GM21576 (cell line): ENCODE data around the gene PPP1R1C.

ENCODE experiments used
- ATAC-seq: cut with Tn5 transposase; IDR thresholded peaks from one replicate; pipeline ENCODE4 v1.9.1; 2021; ENCODE audit warnings: mild to moderate bottlenecking, moderate library complexity; ENCODE audit not compliant: unreplicated experiment

Gene PPP1R1C

DNA sequence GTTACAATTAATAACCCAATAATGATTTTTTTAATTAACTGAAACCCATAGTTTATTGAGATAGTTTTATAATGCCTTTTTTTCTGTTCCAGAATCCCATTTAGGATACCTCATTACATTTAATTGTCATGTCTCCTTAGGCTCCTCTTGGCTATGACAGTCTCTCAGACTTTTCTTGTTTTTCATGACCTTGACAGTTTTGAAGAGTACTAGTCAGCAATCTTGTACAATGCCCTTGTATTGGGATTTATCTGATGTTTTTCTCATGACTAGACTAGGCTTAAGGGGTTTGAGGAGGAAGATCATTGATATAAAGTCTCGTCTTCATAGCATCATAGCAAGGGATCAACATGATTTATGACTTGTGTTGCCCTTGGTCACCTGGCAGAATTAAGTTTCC lies 72.4 kb downstream of the PPP1R1C start:
- ATAC-seq: no peak

DNA sequence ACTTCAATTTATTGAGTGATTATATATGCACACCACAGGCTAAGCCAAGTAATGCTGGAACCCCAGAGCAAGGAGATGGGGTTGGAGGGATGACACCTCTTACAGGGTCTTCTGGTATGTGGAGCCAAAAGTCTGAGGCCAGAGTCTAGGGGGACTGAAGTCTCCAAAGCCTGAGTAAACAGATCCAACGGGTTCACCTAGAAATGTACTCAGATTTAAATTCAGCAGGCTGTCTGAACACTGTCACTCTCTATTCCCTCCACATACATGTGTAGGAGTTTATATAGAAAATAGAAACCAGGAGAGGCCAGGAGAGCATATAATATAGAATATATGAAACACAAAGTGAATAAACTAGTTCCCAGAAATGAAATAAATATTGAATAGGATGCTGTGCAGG lies 76.1 kb downstream of the PPP1R1C start:
- no peak for ATAC-seq

DNA sequence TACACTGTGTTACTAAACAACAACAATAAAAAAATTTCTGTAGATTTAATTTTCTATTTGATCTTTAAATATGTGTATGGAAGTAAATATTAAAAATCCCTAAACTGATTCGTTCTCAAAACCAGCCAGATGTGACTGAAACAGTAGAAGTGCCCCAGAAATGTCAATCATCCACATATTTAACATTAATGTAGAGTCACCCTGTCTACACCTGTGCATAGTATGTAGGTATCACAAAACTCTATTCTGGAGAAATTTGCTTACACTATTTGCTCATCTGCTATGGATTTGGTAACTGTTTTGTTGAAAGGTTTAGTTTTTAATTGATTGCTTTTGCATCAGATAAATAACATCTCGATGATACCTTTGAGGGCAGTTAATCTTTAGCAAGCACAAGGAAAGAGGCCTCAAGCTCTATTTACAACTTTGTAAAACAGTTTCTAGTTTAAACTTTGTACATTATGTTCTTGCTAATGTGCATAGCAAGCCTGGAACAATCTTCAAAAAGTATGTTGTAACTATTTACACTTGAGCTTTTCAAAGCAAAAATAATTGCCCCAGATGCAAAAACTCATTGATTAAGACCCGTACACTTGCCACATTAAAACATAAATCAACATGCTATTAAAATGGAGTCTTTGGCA lies 76.8 kb downstream of the PPP1R1C start:
- no peak for ATAC-seq

DNA sequence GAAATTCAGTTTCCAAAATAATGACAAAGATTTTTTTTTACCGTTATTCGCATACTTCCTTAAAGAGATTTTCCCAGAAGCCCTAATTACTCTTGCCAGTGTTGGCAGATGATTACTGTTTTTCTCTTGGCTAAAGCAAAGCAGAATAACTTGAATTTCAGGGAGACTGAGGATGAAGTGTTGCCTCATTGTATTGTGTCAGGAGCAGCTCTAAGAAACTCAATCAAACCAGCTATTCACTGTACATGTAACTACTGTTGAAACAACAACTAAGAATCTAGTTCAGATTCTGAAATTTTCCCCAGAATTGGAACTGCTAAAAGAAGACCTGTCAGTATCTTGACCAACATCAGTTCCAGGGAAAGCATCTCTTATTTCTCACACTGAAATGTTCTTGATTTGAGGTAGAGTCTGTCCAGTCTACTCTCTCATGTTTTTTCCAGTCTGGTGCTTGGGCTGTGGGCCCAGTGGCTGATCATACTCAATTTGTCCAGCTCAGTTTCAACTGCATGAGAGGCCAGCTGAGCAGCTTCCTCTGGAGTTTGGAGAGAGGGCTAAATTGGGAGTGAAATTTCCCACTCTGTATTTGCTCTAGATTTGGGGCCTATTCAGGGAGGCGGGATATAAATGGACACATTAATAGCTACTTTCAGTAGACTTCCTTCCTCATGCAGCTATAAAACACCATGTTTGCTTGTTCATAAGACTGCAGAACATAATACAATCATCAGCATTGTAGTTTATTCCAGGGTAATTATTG lies 78.5 kb downstream of the PPP1R1C start:
- ATAC-seq: no peak

DNA sequence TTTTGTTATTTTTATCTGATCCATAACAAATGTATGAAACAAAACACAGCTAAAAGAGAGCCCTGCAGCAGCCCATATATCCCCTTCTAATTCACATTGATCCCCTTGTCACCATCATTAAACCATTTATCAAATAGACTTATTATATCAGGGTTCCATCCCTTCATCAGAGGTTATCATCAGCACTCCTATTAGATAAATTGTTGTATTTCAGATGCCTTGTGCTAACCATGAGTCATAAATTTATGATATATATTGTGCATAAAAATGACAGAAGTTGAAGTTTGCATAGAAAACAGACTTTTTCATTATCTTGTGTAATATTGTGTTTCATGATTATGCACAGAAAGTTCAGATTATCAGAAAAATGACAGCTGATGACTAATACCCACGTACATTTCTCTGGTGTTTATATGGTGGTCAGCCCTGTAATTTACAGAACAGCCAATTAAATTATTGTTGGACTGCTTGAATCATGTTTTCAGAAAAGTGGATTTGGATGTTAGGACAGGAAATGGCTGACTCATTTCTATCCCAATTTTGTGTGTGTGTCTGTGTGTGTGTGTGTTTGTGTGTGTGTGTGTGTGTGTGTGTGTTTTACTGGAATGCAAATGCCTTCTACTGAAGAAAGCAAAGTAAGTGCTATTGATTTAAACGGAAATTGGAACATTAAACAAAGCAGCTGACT lies 80.9 kb downstream of the PPP1R1C start:
- no peak for ATAC-seq

DNA sequence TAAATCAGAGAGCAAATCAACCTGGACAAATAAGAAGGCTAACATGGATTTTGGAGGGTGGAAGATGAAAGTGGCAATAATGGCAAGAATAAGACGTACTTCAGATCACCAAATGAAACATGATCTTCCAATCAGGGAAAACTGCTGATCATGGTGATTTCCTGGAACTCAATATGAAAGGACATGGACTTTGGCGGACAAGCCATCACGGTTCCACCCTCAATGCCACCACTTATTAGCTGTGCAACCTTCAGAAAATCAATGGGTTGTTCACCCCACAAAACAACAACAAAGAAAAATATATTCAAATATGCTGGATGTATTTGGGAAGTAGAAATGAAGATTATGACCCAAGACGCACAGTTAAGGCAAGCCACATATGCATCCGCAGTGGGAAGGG lies 81.7 kb downstream of the PPP1R1C start:
- ATAC-seq: no peak

DNA sequence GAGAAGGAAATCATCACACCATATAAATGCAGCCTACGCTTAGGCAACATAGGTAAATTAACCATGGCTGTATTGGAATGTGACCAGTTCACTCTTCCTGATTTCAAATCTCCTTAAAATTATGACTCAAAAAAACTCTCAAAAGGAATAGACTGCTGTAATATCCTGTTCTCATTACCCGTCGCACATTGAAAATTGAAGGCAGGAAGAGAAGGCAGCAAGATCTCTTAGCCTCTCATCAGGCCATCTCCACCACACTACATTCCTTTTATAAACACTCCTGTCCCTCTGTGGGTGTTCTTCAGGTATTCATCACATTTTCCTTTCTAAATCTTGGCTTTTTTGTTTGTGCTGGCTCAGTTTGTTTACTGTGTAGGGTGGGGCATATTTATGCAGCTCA lies 83.2 kb downstream of the PPP1R1C start:
- ATAC-seq: no peak

DNA sequence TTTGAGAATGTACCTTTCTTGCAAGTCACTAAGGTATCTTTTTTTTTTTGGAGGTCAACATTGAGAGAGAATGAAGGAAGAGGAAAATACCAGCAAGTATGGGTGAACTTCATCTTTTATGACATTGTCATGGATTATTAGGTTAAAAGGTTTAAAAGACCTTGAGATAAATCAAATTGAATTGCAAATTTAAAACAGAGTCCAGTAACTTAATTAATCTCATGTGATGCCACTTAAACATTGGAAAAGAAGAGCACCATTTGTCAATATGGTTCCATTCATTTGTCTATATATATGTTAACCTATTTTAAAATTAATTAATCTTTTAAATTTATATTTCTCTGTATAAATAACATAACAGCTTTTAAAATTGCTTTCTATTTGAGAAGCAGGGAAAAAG lies 83.8 kb downstream of the PPP1R1C start:
- ATAC-seq: no peak

DNA sequence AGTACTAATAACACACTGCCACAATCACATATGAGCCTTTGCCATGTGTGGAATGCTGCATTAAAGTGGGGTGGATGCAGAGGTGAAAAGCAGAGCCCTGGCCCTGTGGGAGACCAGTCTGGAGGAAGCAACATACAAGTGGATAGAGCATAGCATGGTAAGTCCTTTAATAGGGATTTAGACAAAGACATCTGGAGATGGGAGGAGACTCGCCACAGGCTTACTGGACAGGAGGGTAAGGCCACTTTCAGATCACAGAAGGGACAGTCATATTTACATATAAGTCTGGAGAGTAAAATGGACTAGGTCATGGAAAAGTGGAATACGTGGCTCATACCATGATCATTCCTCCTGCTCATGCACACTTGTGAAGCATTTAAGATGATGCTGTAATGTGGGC lies 84.3 kb downstream of the PPP1R1C start:
- no peak for ATAC-seq

DNA sequence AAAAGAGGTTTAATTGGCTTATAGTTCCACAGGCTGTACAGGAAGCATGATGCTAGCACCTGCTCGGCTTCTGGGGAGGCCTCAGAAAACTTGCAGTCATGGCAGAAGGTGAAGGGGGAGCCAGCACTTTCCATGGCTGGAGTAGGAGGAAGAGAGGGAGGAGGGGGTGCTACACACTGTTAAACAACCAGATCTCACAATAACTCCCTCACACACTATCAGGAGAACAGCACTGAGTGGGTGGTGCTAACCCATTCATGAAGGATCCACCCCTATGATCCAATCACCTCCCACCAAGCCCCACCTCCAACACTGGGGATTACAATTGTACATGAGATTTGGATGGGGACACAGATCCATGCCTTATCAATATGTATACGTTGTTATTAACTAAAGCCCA lies 85.1 kb downstream of the PPP1R1C start:
- no peak for ATAC-seq

DNA sequence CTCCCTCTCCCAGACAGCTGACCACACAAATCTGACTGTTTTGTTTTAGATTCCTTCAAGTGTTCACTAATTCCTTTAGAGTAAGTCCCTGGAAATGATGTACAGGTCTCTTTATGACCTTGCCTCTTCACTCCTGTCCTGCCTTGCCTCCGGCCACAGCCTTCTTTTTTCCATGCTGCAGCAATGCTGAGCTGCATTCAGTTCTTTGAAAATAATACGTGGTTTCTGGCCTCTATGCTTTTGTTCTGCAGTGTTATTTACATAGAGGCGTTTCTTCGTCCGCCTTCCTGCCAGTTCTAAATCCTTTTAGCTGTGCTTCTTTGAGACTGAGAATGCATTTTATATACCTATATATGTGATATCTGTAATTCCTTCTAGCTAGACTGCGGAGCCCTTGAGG lies 87.2 kb downstream of the PPP1R1C start:
- ATAC-seq: no peak

DNA sequence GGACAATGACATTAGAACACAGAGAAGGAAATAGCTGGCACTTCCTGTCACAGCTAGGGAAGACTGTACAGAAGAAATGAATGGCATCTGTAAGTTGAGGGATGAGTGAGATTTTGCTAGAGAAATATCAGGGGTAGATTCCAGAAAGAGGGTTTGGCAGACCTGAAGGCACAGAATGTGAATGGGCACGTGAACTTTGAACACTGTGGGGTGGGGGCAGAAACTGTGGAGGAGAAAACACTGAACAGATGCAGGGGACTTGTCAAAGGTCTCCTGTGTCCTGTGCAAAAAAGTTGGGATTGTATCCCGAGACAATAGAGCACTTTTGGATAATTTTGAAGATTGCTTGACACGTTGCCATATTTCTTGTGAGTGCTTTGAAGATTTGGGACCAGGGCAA lies 88.0 kb downstream of the PPP1R1C start:
- ATAC-seq: no peak

DNA sequence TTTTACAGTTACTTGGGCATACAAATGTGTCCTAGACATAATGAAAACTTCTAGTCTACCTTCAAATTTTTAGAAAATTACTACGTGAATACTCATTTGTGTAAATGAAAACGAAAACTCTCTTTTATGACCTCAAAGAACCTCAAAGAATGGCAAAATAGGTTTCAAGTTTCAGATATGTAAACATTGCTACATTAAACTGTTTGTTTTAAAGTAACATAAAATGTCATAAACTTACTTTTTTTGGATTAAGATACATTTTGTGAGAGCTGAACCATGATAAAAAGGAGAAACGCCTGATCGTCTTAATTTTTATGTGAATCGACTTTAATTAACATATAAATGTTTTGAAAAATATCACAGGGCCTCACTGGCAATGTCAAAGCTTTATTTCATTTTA lies 91.4 kb downstream of the PPP1R1C start:
- no peak for ATAC-seq

DNA sequence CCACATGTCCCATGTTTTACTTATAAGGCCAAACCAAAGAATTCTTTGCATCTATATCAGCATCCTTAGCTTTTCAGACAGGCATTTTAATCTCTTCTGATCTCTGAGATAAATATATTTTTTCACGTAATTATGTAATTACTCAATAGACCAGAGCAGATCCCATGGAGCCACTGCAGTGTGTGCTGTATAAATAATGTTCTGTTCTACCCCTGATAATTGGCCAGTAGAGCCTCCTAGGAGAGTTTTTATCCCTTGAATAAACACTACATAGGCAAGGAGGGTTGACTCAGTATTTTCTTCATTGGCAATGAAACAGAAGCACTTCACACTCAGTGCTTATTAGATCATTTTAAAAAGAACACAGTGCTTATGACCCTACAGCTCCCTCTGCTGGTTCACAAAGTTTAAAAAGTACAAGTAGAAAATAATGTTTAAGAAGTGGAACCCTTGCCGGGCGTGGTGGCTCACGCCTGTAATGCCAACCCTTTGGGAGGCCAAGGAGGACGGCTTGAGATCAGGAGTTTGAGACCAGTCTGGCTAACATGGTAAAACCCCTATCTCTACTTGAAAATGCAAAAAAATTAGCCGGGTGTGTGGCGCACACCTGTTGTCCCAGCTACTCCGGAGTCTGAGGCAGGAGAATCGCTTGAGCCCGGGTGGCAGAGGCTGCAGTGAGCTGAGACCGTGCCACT lies 91.9 kb downstream of the PPP1R1C start:
- peak; percentile 74 for ATAC-seq

DNA sequence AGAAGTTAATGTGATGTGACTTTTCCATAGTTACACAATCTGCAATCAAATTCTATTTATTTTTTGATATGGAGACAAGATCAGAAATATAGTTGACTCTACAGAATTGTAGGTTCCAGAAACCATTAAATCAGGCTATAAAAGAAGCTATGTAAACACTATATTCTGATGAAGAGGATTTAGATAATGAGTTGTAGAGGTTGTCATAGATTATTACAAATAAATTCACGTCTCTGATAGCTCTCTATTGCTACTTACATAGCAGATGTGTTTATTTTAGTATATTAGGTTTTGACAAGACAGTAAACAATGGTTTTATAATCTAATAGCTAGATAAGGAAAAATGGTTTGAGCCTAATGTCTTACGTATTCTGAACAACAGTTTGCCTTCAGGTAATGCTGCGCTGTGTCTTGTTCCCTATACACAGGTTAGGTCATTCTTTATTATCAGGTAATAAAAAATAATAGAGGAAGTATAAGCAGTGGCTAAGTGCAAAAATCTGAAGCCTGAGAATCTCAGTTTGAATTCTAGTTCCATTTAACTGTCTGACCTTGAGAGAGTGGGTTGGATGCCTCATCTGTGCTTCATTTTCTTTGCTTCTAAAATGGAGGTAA lies 93.4 kb downstream of the PPP1R1C start:
- no peak for ATAC-seq

DNA sequence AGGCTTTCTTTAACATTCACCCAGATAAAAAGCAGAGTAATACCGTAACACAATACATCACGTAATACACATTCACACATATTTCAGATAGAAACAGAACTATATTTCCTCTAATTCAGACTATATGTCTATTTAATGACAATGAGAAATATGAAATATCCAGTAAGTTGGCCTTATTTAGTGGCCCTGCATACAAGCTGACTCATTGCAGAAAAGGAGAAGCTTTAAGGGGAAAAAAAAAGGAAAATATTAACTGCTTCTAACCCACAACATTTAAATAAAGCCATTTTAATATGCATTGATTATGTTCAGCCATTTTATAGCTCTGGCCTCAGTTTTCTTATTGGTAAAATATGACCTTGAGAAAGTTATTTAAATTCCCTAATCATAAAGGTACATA lies 94.8 kb downstream of the PPP1R1C start:
- ATAC-seq: no peak

DNA sequence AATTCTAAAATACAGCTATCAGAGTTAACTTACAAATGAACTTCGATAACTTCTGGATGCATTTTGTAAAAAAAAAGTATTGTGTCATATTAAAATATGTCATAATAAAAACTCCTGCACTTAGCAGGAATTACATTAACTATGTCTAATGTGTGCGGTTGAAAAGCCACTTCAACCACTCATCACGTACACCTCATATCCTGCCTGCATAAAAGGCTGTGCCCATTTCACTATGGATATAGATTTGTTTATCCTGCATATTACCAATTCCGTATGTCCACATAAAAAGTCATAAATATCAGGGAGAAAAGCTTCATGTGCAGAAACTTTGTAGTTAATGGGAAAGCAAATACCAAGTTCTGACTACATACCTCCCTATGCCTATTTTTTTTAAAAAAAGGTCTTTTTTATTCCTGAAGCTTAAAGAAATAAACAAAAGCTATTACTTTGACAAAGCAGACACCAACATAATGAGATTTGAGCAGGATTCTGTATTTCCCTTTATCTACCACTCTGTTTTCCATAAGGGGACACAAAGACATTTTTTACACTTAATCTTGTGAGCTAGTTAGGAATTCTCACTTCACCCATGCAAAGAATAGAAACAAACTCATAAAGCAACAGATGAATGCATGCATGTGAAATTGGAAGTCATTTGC lies 96.1 kb downstream of the PPP1R1C start:
- ATAC-seq: no peak

DNA sequence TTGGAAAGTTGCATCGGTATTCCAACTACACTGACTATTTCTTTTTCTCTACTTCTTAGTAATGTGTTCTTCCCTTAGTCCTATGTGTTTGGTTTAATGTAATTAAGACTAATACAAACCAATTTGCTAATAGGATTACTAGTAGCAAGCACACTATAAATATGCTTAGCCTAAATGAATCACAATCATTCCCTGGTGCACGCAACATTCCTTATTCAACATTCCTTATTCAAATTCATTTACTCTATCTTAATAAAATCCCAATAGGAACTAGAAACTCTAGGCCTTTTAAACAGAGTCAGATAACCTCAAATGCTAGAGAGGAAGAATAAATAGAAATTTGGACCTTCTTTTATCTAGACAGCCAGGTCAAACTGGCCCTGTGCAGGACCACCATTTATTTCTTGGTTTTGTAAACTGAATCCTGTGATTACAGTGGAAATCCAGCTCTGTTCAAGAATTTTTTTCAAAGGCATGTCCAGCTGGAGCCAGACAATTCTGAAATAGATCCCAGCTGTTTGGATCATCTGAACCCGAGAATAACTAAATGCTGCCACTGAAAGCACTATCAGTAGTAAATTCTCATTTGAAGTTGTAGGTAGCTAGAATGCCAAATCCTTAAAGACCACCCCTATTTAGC lies 103.1 kb downstream of the PPP1R1C start:
- no peak for ATAC-seq

DNA sequence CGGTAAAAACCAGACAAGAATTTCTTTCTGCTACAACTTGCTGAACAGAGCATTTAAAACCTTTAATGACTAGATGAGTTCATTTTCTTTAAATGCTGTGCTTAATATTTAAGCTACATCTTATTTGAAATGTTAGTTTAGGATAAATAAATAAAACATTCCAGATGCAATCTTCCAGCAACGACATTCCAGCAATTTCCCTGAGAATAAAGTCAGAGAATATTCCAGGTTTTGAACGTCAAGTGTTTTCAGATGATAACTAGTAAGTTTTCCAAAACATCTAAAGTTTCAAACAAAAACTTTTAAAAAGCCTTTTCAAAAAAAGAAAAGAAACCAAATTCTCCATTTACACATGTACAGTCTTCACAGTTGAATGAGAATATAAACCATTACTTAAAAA lies 104.8 kb downstream of the PPP1R1C start:
- no peak for ATAC-seq

DNA sequence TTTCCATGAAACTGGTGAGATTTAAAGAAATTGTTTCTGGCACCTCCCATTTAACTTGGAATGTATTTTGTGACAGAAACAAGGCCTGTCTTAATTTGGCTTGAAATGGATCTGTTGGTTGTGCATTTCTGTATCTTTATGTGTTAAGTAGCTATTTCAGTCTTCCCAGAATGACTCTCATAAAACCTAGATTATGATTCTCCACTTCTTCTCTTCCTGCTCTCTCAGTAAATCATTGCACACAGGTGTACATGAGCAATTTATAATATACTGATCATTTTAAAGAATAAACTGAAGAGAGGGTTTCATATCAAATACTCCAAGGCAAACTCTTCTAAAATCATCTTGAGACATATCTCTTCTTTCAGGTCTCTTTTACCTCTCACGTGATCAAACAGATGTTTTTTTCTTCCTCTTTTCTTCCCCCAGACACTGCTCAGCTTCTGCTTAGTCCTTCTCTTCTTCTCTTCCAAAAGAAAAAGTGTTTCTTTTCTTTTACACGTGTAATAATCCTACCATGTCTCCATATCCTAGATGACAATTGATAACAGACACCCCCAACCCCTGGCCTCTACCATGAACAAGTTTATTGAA lies 112.0 kb downstream of the PPP1R1C start:
- no peak for ATAC-seq
